GOT3 (cell line): ENCODE data around the gene CRYBB3.
"Not testable (repeated sequence)": the region's sequence is repeated elsewhere in the genome, so short reads cannot be mapped to it uniquely, and the experiment has no call there.

Experiments
- DNase-seq: peaks from one replicate; lab custom pipeline; 2025; ENCODE audit warnings: mixed read lengths; lab: John Stamatoyannopoulos, UW

The CRYBB3 gene

GRCh38 chr22:25176175-25176574 is 23.5 kb upstream of the CRYBB3 start:
- DNase-seq: no peak

- DNase-seq: no peak
Measured at GRCh38 chr22:25176799-25177198, 22.9 kb upstream of the CRYBB3 start.

GRCh38 chr22:25177226-25177625 is 22.4 kb upstream of the CRYBB3 start:
- DNase-seq: no peak

- DNase-seq: no peak
Measured at GRCh38 chr22:25177895-25178294, 21.8 kb upstream of the CRYBB3 start.

GRCh38 chr22:25178348-25178747 is 21.3 kb upstream of the CRYBB3 start:
- not testable (repeated sequence) for DNase-seq

- DNase-seq: not testable (repeated sequence)
Measured at GRCh38 chr22:25178869-25179631, 20.6 kb upstream of the CRYBB3 start.

GRCh38 chr22:25182131-25183110 is 17.2 kb upstream of the CRYBB3 start:
- DNase-seq: no peak

GRCh38 chr22:25183949-25184619 is 15.6 kb upstream of the CRYBB3 start:
- DNase-seq: no peak

DNA sequence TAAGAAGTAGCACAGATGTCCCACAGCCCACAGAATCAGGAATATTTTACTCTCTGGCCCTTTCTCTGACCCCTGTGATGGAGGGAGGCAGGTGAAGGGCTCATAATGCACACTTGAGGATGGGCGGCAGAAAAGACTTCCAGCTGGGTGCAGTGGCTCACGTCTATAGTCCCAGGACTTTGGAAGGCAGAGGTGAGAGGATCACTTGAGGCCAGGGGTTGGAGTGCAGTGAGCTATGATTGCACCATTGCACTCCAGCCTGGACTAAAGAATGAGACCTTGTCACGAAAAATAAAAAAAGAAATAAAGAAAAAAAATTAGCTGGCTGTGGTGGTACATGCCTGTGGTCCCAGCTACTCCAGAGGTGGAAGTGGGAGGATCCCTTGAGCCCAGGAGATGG is 13.5 kb upstream of the CRYBB3 start:
- DNase-seq: no peak

- no peak for DNase-seq
Measured at GRCh38 chr22:25187469-25187868, 12.2 kb upstream of the CRYBB3 start.

- DNase-seq: no peak
Measured at GRCh38 chr22:25192406-25192805, 7.3 kb upstream of the CRYBB3 start.

DNA sequence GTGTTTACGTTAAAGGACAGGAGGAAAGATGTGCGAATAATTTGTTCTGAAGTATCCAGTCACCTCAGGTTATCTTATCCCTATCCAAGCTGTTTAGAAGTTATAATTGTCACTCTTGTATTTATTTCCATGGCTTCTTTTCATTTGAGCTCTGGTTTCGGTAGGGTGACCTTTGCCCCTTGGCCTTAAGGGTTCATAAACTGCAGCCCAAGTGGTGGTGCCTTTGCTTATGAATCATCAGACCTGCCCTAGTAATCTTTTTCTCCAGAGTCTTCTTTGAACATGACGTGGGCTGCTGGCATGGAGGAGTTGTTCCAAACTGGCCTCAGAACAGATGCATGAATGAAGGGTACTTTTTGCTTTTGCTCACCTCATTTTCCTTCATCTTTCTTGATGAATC is 6.5 kb upstream of the CRYBB3 start:
- no peak for DNase-seq

- no peak for DNase-seq
Measured at GRCh38 chr22:25193548-25193947, 6.1 kb upstream of the CRYBB3 start.

- DNase-seq: no peak
Measured at GRCh38 chr22:25196326-25196725, 3.3 kb upstream of the CRYBB3 start.

- no peak for DNase-seq
Measured at GRCh38 chr22:25197340-25197739, 2.3 kb upstream of the CRYBB3 start.

GRCh38 chr22:25200967-25201366 is 1.3 kb downstream of the CRYBB3 start:
- DNase-seq: no peak

GRCh38 chr22:25201557-25202273 is 2.1 kb downstream of the CRYBB3 start:
- no peak for DNase-seq

DNA sequence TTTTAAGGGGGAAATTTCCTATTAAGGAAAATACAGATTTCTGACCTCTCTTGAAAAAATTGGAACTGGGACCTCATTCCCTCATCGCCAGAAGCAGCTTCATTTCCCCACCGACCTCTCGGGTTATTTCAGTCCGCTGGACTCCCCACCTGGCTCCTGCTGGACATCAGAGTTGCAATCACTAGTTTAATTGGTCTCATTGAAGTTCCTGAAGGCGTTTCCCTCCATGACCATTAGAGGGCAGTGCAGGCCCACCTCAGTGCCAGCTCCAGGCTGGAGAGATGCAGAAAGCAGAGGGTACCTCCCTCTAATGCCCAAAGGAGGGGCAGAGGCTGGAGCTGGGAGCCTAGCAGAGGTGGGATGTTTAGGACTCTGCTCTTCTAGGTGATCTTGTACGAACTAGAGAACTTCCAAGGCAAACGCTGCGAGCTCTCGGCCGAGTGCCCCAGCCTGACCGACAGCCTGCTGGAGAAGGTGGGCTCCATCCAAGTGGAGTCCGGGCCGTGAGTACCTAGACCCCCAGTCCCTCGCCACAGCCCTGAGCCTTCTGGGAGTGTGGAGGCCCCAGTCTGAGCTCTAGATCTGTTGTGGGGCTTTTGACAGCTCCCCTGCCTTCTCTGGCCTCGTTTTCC is 2.7 kb downstream of the CRYBB3 start:
- no peak for DNase-seq

GRCh38 chr22:25203082-25203481 is 3.4 kb downstream of the CRYBB3 start:
- no peak for DNase-seq

GRCh38 chr22:25204547-25204946 is 4.9 kb downstream of the CRYBB3 start:
- DNase-seq: not testable (repeated sequence)

DNA sequence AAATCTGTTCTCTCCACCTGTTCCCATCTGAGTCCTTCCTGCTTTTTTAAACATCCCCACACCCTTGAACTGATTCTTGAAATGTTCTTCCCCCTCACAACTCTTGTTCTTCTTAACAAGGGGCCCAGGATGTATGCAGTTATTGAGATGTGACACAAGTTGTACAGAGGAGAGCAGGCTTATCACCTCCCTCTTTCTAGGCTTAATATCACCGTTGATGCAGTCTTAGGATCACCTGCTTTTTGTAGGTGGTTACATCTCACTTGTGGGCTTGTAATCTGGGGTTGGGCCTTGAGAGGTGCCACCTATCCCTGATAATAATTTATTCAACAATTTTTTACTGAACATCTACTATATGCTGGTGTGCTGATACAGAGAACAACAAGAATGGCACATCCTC is 6.2 kb downstream of the CRYBB3 start:
- DNase-seq: no peak
